H9 (cell line): ENCODE results near the gene KLHDC9. TPM values are rescaled to one million over a fixed set of nuclear protein-coding genes. Genes with fewer than 3 reads are reported as not detected.

ENCODE experiments used
- DNase-seq: peaks from one replicate; pipeline ENCODE4 v3.0.0-alpha.2; 2017
- H2AFZ ChIP-seq: one replicate; pipeline ENCODE4 v1.6.1; 2013; ENCODE audit warnings: mild to moderate bottlenecking, low read length, control low read depth, moderate library complexity
- H2AK5ac ChIP-seq: 2 replicates; pipeline ENCODE4 v1.6.1; 2013; ENCODE audit warnings: low read length, control low read depth, mixed read lengths; ENCODE audit not compliant: insufficient read length
- H2BK120ac ChIP-seq: one replicate; pipeline ENCODE4 v1.6.1; 2013; ENCODE audit warnings: low read depth, mild to moderate bottlenecking, low read length, control low read depth, inconsistent platforms; ENCODE audit not compliant: poor library complexity, severe bottlenecking
- H2BK12ac ChIP-seq: 2 replicates; pipeline ENCODE4 v1.6.1; 2013; ENCODE audit warnings: low read length, control low read depth, mixed read lengths, low read depth; ENCODE audit not compliant: insufficient read length
- H2BK15ac ChIP-seq: 2 replicates; pipeline ENCODE4 v1.6.1; 2013; ENCODE audit warnings: low read depth, low read length, control low read depth
- H2BK20ac ChIP-seq: one replicate; pipeline ENCODE4 v1.6.1; 2013; ENCODE audit warnings: low read depth, mild to moderate bottlenecking, low read length, control low read depth, inconsistent platforms; ENCODE audit not compliant: poor library complexity, severe bottlenecking
- H2BK5ac ChIP-seq: 2 replicates; pipeline ENCODE4 v1.6.1; 2013; ENCODE audit warnings: low read length, control low read depth, mixed read lengths; ENCODE audit not compliant: insufficient read length
- H3K14ac ChIP-seq: 2 replicates; pipeline ENCODE4 v1.6.1; 2013; ENCODE audit warnings: low read length, control low read depth; ENCODE audit not compliant: insufficient read depth
- H3K18ac ChIP-seq: 2 replicates; pipeline ENCODE4 v1.6.1; 2013; ENCODE audit warnings: low read depth, mild to moderate bottlenecking, mixed read lengths, low read length, control low read depth; ENCODE audit not compliant: insufficient read length
- H3K23ac ChIP-seq: 2 replicates; pipeline ENCODE4 v1.6.1; 2013; ENCODE audit warnings: low read length, control low read depth, mixed read lengths, low read depth; ENCODE audit not compliant: insufficient read length
- H3K23me2 ChIP-seq: 2 replicates; pipeline ENCODE4 v1.6.1; 2013; ENCODE audit warnings: low read depth, mild to moderate bottlenecking, mixed read lengths, low read length, control low read depth; ENCODE audit not compliant: insufficient read length, poor library complexity, severe bottlenecking
- H3K27ac ChIP-seq: 2 replicates; pipeline ENCODE4 v1.5.1; 2013; ENCODE audit warnings: low read length, control low read depth, mixed read lengths, low read depth; ENCODE audit not compliant: insufficient read length
- H3K27me3 ChIP-seq: 2 replicates; pipeline ENCODE4 v1.6.1; 2013; ENCODE audit warnings: low read length, control low read depth, inconsistent platforms; ENCODE audit not compliant: insufficient read depth
- H3K4ac ChIP-seq: 2 replicates; pipeline ENCODE4 v1.6.1; 2013; ENCODE audit warnings: low read depth, mild to moderate bottlenecking, control low read depth, inconsistent platforms, low read length, moderate library complexity
- H3K4me1 ChIP-seq: 2 replicates; pipeline ENCODE4 v1.6.1; 2013; ENCODE audit warnings: low read length, control low read depth, inconsistent platforms; ENCODE audit not compliant: insufficient read depth
- H3K4me2 ChIP-seq: 2 replicates; pipeline ENCODE4 v1.6.1; 2013; ENCODE audit warnings: low read length, control low read depth, mixed read lengths; ENCODE audit not compliant: insufficient read length, insufficient read depth
- H3K56ac ChIP-seq: 2 replicates; pipeline ENCODE4 v1.6.1; 2013; ENCODE audit warnings: low read depth, mild to moderate bottlenecking, mixed read lengths, low read length, control low read depth; ENCODE audit not compliant: insufficient read length
- H3K79me1 ChIP-seq: 2 replicates; pipeline ENCODE4 v1.6.1; 2013; ENCODE audit warnings: low read depth, mild to moderate bottlenecking, moderate library complexity, low read length, control low read depth, inconsistent platforms; ENCODE audit not compliant: insufficient read depth, poor library complexity, severe bottlenecking
- H3K79me2 ChIP-seq: 2 replicates; pipeline ENCODE4 v1.6.1; 2013; ENCODE audit warnings: low read length, control low read depth, inconsistent platforms; ENCODE audit not compliant: insufficient read depth
- H3K9ac ChIP-seq: 2 replicates; pipeline ENCODE4 v1.6.1; 2013; ENCODE audit warnings: low read length, control low read depth, mixed read lengths; ENCODE audit not compliant: insufficient read length; ENCODE audit errors: extremely low read depth
- H3K9me3 ChIP-seq: one replicate; pipeline ENCODE4 v1.6.1; 2013; ENCODE audit warnings: low read depth, low read length, inconsistent platforms; ENCODE audit not compliant: control insufficient read depth
- H3T11ph ChIP-seq: one replicate; pipeline ENCODE4 v1.6.1; 2013; ENCODE audit warnings: mild to moderate bottlenecking, low read length, control low read depth, inconsistent platforms
- H4K20me1 ChIP-seq: one replicate; pipeline ENCODE4 v1.6.1; 2013; ENCODE audit not compliant: control insufficient read depth, insufficient read length, insufficient read depth
- H4K5ac ChIP-seq: 2 replicates; pipeline ENCODE4 v1.6.1; 2013; ENCODE audit warnings: low read depth, mild to moderate bottlenecking, mixed read lengths, low read length, control low read depth; ENCODE audit not compliant: insufficient read length
- H4K8ac ChIP-seq: replicated peaks from 2 replicates; pipeline ENCODE4 v1.6.1; 2013; ENCODE audit warnings: low read length, control low read depth, mixed read lengths, low read depth; ENCODE audit not compliant: insufficient read length
- H4K91ac ChIP-seq: 2 replicates; pipeline ENCODE4 v1.6.1; 2013; ENCODE audit warnings: low read depth, mild to moderate bottlenecking, moderate library complexity, mixed read lengths, low read length, control low read depth; ENCODE audit not compliant: insufficient read length
- H3K27ac Mint-ChIP-seq, 3 experiments: 2 replicates in 2 of 3; 3 replicates in 1 of 3; pipeline ENCODE4 v1.8.0; 2020 to 2021; ENCODE audit warnings: mixed read lengths in 3 of 3, mild to moderate bottlenecking in 1 of 3, moderate library complexity in 1 of 3
- H3K27me3 Mint-ChIP-seq: 2 replicates; pipeline ENCODE4 v1.8.0; 2021; ENCODE audit warnings: low read depth, mild to moderate bottlenecking, moderate library complexity, mixed read lengths
- H3K36me3 Mint-ChIP-seq, 3 experiments: 2 replicates in 2 of 3; 3 replicates in 1 of 3; pipeline ENCODE4 v1.8.0; 2020 to 2021; ENCODE audit warnings: low read depth in 3 of 3, mixed read lengths in 3 of 3; ENCODE audit not compliant: insufficient read depth in 1 of 3
- H3K4me1 Mint-ChIP-seq, 2 experiments: 2 replicates each; pipeline ENCODE4 v1.8.0; 2020; ENCODE audit warnings: mixed read lengths in 2 of 2
- H3K4me3 Mint-ChIP-seq, 2 experiments: 2 replicates in 1 of 2; 3 replicates in 1 of 2; pipeline ENCODE4 v1.8.0; 2020 to 2021; ENCODE audit warnings: mild to moderate bottlenecking in 2 of 2, mixed read lengths in 2 of 2, moderate library complexity in 1 of 2
- H3K9me3 Mint-ChIP-seq, 2 experiments: 2 replicates in 1 of 2; 3 replicates in 1 of 2; pipeline ENCODE4 v1.8.0; 2020; ENCODE audit warnings: mild to moderate bottlenecking in 2 of 2, mixed read lengths in 2 of 2, moderate library complexity in 1 of 2
- CTCF ChIP-seq: fragments of 200-600 bp; sonication (generic); conservative IDR thresholded peaks from 3 replicates; pipeline ENCODE4 v1.8.0; 2021; ENCODE audit warnings: antibody characterized with exemption, mild to moderate bottlenecking
- WGBS: extraction: QIAGEN DNeasy Blood & Tissue Kit; methylation state at CpG from one replicate; pipeline ENCODE4 v1.1.7; 2013; ENCODE audit warnings: missing lambda C conversion rate, low lambda C conversion rate, mixed read lengths; ENCODE audit not compliant: insufficient read length; ENCODE audit errors: extremely low coverage; 5-methylcytosine and 5-hydroxymethylcytosine counted together
- total RNA-seq: library from RNA; stranded (reverse); gene quantifications from 2 replicates; pipeline ENCODE4 v1.2.1, GENCODE V29; 2021

Gene KLHDC9
- total RNA-seq, 1 experiment from 2014 or later: 6.6 TPM

DNA sequence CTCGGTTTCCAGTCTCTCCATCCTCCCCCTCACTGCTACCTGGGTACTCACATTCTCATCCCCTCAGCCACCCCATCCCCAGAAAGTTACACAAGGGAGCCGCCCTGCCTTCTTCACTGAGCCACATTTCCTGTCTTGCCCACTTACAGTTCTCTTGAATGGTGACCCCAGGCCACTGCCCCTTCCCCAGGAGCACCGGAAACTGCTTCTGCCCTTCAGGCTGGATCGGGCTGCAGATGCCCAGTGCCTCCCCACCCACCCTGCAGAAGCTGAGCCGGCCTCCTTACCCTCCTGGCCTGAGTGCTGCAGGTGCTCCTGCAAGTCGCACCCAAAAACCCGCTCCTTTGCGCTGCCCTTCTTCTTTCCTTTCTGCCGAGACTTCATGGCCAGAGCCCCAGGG is 28.9 kb upstream of the KLHDC9 start:
- no peak overlapping the region for H3K23ac ChIP-seq

More for the DNA sequence above, 28.9 kb upstream of the KLHDC9 start:
- Histone ChIP-seq H2BK5ac (no peak overlapping the region), H2BK120ac (no peak overlapping the region), H4K91ac (no peak overlapping the region), H3K9me3 (no peaks in the 10 kb centered on the region), H3K4me2 (no peak overlapping the region), H3K4me1 (no peaks in the 10 kb centered on the region), H4K8ac (no peak overlapping the region), H2AFZ (no peak overlapping the region), H2BK12ac (no peak overlapping the region), H3K9ac (no peak overlapping the region), H3K27ac (no peak overlapping the region), H4K5ac (no peak overlapping the region), H3K23me2 (no peaks in the 10 kb centered on the region), H3K4ac (no peak overlapping the region), H2BK15ac (no peak overlapping the region), H2BK20ac (no peak overlapping the region), H3K79me1 (no peaks in the 10 kb centered on the region), H3K18ac (no peak overlapping the region), H3K79me2 (no peaks in the 10 kb centered on the region), H3K27me3 (no peaks in the 10 kb centered on the region), H4K20me1 (no peaks in the 10 kb centered on the region), H3K14ac (no peak overlapping the region), H2AK5ac (no peak overlapping the region), H3T11ph (no peak overlapping the region), H3K56ac (no peak overlapping the region)
- Mint-ChIP-seq H3K4me1 (peaks cover 6 to 13% of the 10 kb centered on the region in 2 experiments), H3K27ac (peak overlapping the region in 1 of 3 experiments; percentile 72; a peak in 1 of 7 replicates), H3K36me3 (no peaks in the 10 kb centered on the region), H3K4me3 (peak overlapping the region in 1 of 2 experiments; percentile 42; a peak in 2 of 5 replicates), H3K27me3 (peaks cover 15% of the 10 kb centered on the region), H3K9me3 (no peaks in the 10 kb centered on the region; a peak in 1 of 5 replicates)
- no peak for DNase-seq
- no peak for TF ChIP-seq CTCF
- no CpG with 5 or more reads among the region's 9 CpGs for WGBS
